ENCODE measurements around the gene DTNBP1.

GRCh38 chr6:15495375-15495901 is 167.4 kb downstream of the DTNBP1 start:
- TF ChIP-seq, protein P1, sequence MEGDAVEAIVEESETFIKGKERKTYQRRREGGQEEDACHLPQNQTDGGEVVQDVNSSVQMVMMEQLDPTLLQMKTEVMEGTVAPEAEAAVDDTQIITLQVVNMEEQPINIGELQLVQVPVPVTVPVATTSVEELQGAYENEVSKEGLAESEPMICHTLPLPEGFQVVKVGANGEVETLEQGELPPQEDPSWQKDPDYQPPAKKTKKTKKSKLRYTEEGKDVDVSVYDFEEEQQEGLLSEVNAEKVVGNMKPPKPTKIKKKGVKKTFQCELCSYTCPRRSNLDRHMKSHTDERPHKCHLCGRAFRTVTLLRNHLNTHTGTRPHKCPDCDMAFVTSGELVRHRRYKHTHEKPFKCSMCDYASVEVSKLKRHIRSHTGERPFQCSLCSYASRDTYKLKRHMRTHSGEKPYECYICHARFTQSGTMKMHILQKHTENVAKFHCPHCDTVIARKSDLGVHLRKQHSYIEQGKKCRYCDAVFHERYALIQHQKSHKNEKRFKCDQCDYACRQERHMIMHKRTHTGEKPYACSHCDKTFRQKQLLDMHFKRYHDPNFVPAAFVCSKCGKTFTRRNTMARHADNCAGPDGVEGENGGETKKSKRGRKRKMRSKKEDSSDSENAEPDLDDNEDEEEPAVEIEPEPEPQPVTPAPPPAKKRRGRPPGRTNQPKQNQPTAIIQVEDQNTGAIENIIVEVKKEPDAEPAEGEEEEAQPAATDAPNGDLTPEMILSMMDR (IDR thresholded peaks at IDR 0.05), result no peak
- TF ChIP-seq POLR2A (IDR thresholded peaks at IDR 0.05) (no peak), POLR2AphosphoS5 (IDR thresholded peaks at IDR 0.05) (peak in 1 of 2 donors; percentile 63), EP300 (IDR thresholded peaks at IDR 0.05) (no peak)
